K562 (cell line): ENCODE data around the gene AMDHD2. TPM values are rescaled to one million over a fixed set of nuclear protein-coding genes. Genes with fewer than 3 reads are reported as not detected.

Experiments
- ATAC-seq: fragments of 200-7000 bp; cut with Tn5 transposase; 3 replicates; pipeline ENCODE4 v1.9.1; 2020; ENCODE audit warnings: moderate library complexity
- BruUV-seq: library from RNA; stranded (reverse); fragments of 400-500 nt; replicated peaks from 2 replicates; lab custom pipeline; 2021; lab: Mats Ljungman, UMichigan
- CTCF ChIA-PET: fragments of 300-600 bp; formaldehyde crosslinking; extraction: SDS; loops from one replicate; lab custom pipeline; 2021; ENCODE audit warnings: low intra/inter-chr PET ratio; lab: Yijun Ruan, JAX
- POLR2A ChIA-PET: fragments of 300-600, 350-650 bp; sonication (Branson Sonifier 250); formaldehyde crosslinking; extraction: SDS; loops from one replicate; lab custom pipeline; 2021; ENCODE audit warnings: antibody characterized with exemption, inconsistent platforms; lab: Yijun Ruan, JAX
- DNase-seq, 4 experiments: peaks; one replicate each; pipeline versions ENCODE4 v3.0.0 to v3.0.0-alpha.2; 2011 to 2018; ENCODE audit warnings: low spot score in 3 of 4, mixed read lengths in 3 of 4; ENCODE audit errors: extremely low read depth in 1 of 4
- FAIRE-seq: peaks from 2 replicates; lab custom pipeline; 2011; peaks lifted over from hg19 to GRCh38; lab: Jason Lieb, UNC
- H2AFZ ChIP-seq: 2 replicates; pipeline ENCODE4 v1.6.0; 2011; ENCODE audit warnings: low read depth, low read length, control low read depth, inconsistent platforms
- H3K27ac ChIP-seq: fragments of 200-600 bp; 3 replicates; pipeline ENCODE4 v1.8.0; 2011; ENCODE audit warnings: low read depth, mild to moderate bottlenecking, control low read depth, inconsistent platforms, low read length, moderate library complexity, mixed read lengths; ENCODE audit errors: extremely low read depth
- H3K27me3 ChIP-seq, 2 experiments: fragments of 300-600 bp in 1 of 2; 2 replicates in 1 of 2; 3 replicates in 1 of 2; pipeline versions ENCODE4 v1.6.0 to v1.8.0; 2011; ENCODE audit warnings: inconsistent platforms in 2 of 2, low read length in 2 of 2, mild to moderate bottlenecking in 1 of 2, mixed read lengths in 1 of 2, moderate library complexity in 1 of 2; ENCODE audit not compliant: control insufficient read depth in 2 of 2, insufficient read depth in 2 of 2
- H3K36me3 ChIP-seq: fragments of 300-600 bp; 3 replicates; pipeline ENCODE4 v1.8.0; 2011; ENCODE audit warnings: mild to moderate bottlenecking, low read length, inconsistent platforms; ENCODE audit not compliant: control insufficient read depth, insufficient read depth
- H3K4me1 ChIP-seq, 2 experiments: fragments of 200-600 bp in 1 of 2; replicated peaks in 1 of 2; 2 replicates in 1 of 2; 3 replicates in 1 of 2; pipeline versions ENCODE4 v1.5.1 to v1.8.0; 2011; ENCODE audit warnings: inconsistent platforms in 2 of 2, low read length in 2 of 2, mild to moderate bottlenecking in 1 of 2, mixed read lengths in 1 of 2, moderate library complexity in 1 of 2; ENCODE audit not compliant: control insufficient read depth in 2 of 2, insufficient read depth in 2 of 2
- H3K4me2 ChIP-seq: 2 replicates; pipeline ENCODE4 v1.6.1; 2011; ENCODE audit warnings: low read length, control low read depth, inconsistent platforms, mixed read lengths; ENCODE audit not compliant: insufficient read depth
- H3K4me3 ChIP-seq: fragments of 200-600 bp; sonication (generic), shearing (Covaris generic); 2 replicates; pipeline ENCODE4 v1.5.1; 2016; ENCODE audit warnings: control low read depth, inconsistent platforms
- H3K79me2 ChIP-seq: fragments of 200-600 bp; 3 replicates; pipeline ENCODE4 v1.8.0; 2011; ENCODE audit warnings: low read length, inconsistent platforms; ENCODE audit not compliant: control insufficient read depth, insufficient read depth
- H3K9ac ChIP-seq, 2 experiments: 2 replicates each; pipeline versions ENCODE4 v1.6.0 to v1.6.1; 2011; ENCODE audit warnings: low read depth in 2 of 2, low read length in 2 of 2, control low read depth in 1 of 2, inconsistent platforms in 1 of 2, mild to moderate bottlenecking in 1 of 2, mixed read lengths in 1 of 2; ENCODE audit not compliant: insufficient read depth in 1 of 2
- H3K9me1 ChIP-seq: one replicate; pipeline ENCODE4 v1.6.0; 2011; ENCODE audit warnings: inconsistent platforms, mild to moderate bottlenecking, low read length, moderate library complexity; ENCODE audit not compliant: control insufficient read depth, insufficient read depth
- H3K9me3 ChIP-seq: replicated peaks from 2 replicates; pipeline ENCODE4 v1.5.1; 2011; ENCODE audit warnings: low read depth, low read length, inconsistent platforms; ENCODE audit not compliant: control insufficient read depth, insufficient read depth
- H4K20me1 ChIP-seq: replicated peaks from 2 replicates; pipeline ENCODE4 v1.6.1; 2011; ENCODE audit warnings: low read length, inconsistent platforms, mixed read lengths; ENCODE audit not compliant: control insufficient read depth, insufficient read depth
- ELF1 ChIP-seq: fragments of 200-800 bp; sonication (Bioruptor generic); IDR thresholded peaks from 2 replicates; pipeline ENCODE4 v1.6.1; 2016; ENCODE audit warnings: missing genetic modification characterization, missing compliant biosample characterization
- FOXA3 ChIP-seq, 2 experiments: fragments of 450-650 bp in 1 of 2; sonication (generic) in 1 of 2; formaldehyde crosslinking; IDR thresholded peaks in 1 of 2; conservative IDR thresholded peaks in 1 of 2; 2 replicates each; pipeline versions ENCODE4 v1.4.0 to v1.8.0; 2020 to 2022; ENCODE audit warnings: mild to moderate bottlenecking in 2 of 2, missing genetic modification reagents in 1 of 2
- NRF1 ChIP-seq, 2 experiments: fragments of 450-650 bp; IDR thresholded peaks in 1 of 2; conservative IDR thresholded peaks in 1 of 2; 2 replicates each; pipeline ENCODE4 v1.6.1; 2014; ENCODE audit warnings: mild to moderate bottlenecking in 2 of 2
- POLR2A ChIP-seq: fragments of 450-650 bp; conservative IDR thresholded peaks from 2 replicates; pipeline ENCODE4 v1.6.1; 2016
- POLR2AphosphoS5 ChIP-seq: IDR thresholded peaks from 2 replicates; pipeline ENCODE4 v1.6.1; 2011; ENCODE audit warnings: mild to moderate bottlenecking, low read depth, low read length, moderate library complexity; ENCODE audit not compliant: control insufficient read depth, insufficient read depth
- SAFB ChIP-seq: fragments of 200-400 bp; formaldehyde crosslinking; IDR thresholded peaks from 2 replicates; pipeline ENCODE4 v1.6.1; 2017; ENCODE audit warnings: low read depth, low read length, borderline replicate concordance
- STAT5B ChIP-seq: fragments of 250-450 bp; sonication (Bioruptor Pico); IDR thresholded peaks from 2 replicates; pipeline ENCODE4 v1.8.0; 2021; ENCODE audit warnings: mild to moderate bottlenecking, inconsistent platforms
- WGBS: fragments of 100-300 bp; shearing (Covaris generic); methylation state at CpG from one replicate; pipeline ENCODE4 v1.1.6; 2016; ENCODE audit warnings: low coverage, mixed read lengths; ENCODE audit not compliant: insufficient coverage; ENCODE audit errors: missing lambda C conversion rate; 5-methylcytosine and 5-hydroxymethylcytosine counted together
- in situ Hi-C: fragments of 300-500 bp; cut with MboI; formaldehyde crosslinking; loops from 4 replicates; pipeline ENCODE4 v1.15.0; 2018; ENCODE audit warnings: inconsistent platforms, mixed read lengths
- intact Hi-C: fragments of 100-400 bp; cut with micrococcal nuclease; formaldehyde crosslinking; loops from 2 replicates; pipeline ENCODE4 v1.14.2; 2022
- polyA plus RNA-seq, 8 experiments: library from polyadenylated mRNA; depleted of rRNA in 4 of 8; stranded (reverse) in 5 of 8; unstranded in 3 of 8; fragments of >200 nt; fragmentation: Nextera tagmentation in 2 of 8; fragmentation: Illumina TruSeq in 1 of 8; extraction: Ambion mirVana in 2 of 8; extraction: Trizol in 1 of 8; gene quantifications; 2 replicates each; pipeline versions ENCODE4 v1.2.1 to v1.2.3, GENCODE V29; 2011 to 2014; ENCODE audit warnings: inconsistent platforms in 1 of 8, missing spikeins in 1 of 8
- total RNA-seq, 7 experiments: library from RNA; depleted of rRNA in 6 of 7; stranded (reverse); fragments of >200 nt in 6 of 7; fragmentation: Illumina TruSeq in 2 of 7; extraction: Trizol in 2 of 7; gene quantifications; 2 replicates each; pipeline versions ENCODE4 v1.2.1 to v1.2.3, GENCODE V29; 2011 to 2021; ENCODE audit warnings: low replicate concordance in 1 of 7
- TF ChIP-seq, protein P1 (sequence below): fragments of 200-600 bp; sonication (generic); IDR thresholded peaks from one replicate; pipeline ENCODE4 v1.6.1; 2012; ENCODE audit warnings: mild to moderate bottlenecking, low read depth, low read length, inconsistent platforms
- TF ChIP-seq, protein P2 (sequence below), 2 experiments: fragments of 450-650 bp; IDR thresholded peaks; 2 replicates each; pipeline ENCODE4 v1.6.1; 2016

AMDHD2 gene
- total and polyA plus RNA-seq, 9 of the 15 experiments (the other 6 are each of a cell fraction or from before 2014, with no cell fraction given): 0.38 to 56.9 (median 18.3) TPM; not detected in 1

DNA sequence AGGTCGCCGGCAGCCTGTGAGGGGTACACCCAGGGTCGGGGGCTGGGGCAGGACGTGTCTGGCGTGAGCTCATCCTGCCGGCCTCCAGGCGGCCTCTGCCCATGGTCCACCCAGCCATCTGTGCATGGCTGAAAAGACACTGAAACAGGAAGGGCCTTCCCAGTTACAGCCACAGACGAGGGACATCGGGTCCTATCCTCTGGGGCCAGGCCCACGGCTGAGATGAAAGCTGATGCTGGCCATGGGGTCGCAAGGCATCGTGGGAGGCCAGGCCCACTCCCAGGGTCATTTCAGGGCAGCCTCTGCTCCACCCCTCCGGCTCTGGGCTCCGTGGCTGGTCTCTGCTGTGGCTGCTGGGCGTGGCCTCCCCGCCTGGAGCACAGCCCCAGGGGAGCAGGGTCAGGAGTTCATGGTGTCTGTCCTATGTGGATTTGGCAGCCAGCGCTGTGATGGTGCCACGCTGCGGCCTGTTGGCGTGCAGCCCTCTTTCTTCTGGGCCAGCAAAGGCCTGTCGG, 23.0 kb upstream of the AMDHD2 start:
- Histone ChIP-seq H3K9ac (peak overlapping the region; percentile 37 to 83; a peak in 3 of 4 replicates), H2AFZ (no peak overlapping the region), H3K4me1 (peaks cover 22 to 65% of the 10 kb centered on the region in 2 experiments), H3K4me3 (no peak overlapping the region), H3K36me3 (peaks cover 61% of the 10 kb centered on the region; the same call in 2 of the 3 replicates), H4K20me1 (peaks cover 6% of the 10 kb centered on the region), H3K4me2 (peak overlapping the region; percentile 57; the same call in 1 of the 2 replicates), H3K9me3 (no peaks in the 10 kb centered on the region), H3K27ac (peak overlapping the region; percentile 47; the same call in 1 of the 3 replicates), H3K27me3 (no peaks in the 10 kb centered on the region), H3K9me1 (no peaks in the 10 kb centered on the region), H3K79me2 (peaks cover 22% of the 10 kb centered on the region)
- POLR2A ChIA-PET: interaction anchor here (1.4 to 1.5 kb wide), 2 partner anchors 14 to 17 kb away, joined by 4 to 5 read pairs; partner anchors contain the start of gene ATP6V0C
- FAIRE-seq (peak; percentile 87), DNase-seq (peak; percentile 85 to 92 (median 88)), ATAC-seq (peak; percentile 82)
- CTCF ChIA-PET: no interaction called here
- BruUV-seq: no TSS peak
- 48% methylated on average over 16 of the region's 21 CpGs for WGBS
- in situ Hi-C loops (no loop called here), intact Hi-C loops (loop anchor here (5.0 kb wide), 1 partner anchor 300 kb away; the partner anchor contains the start of gene CASKIN1)
- TF ChIP-seq NRF1 (conservative IDR thresholded peaks at IDR 0.05 in 1 of 2, IDR thresholded peaks at IDR 0.05 in 1 of 2) (peak; percentile 56 to 66), SAFB (no peak), FOXA3 (CRISPR knock-in tag; conservative IDR thresholded peaks at IDR 0.05 in 1 of 2, IDR thresholded peaks at IDR 0.05 in 1 of 2) (no peak), POLR2A (no peak), POLR2AphosphoS5 (no peak), ELF1 (no peak), STAT5B (CRISPR knock-in tag) (no peak)
- TF ChIP-seq, protein P1, sequence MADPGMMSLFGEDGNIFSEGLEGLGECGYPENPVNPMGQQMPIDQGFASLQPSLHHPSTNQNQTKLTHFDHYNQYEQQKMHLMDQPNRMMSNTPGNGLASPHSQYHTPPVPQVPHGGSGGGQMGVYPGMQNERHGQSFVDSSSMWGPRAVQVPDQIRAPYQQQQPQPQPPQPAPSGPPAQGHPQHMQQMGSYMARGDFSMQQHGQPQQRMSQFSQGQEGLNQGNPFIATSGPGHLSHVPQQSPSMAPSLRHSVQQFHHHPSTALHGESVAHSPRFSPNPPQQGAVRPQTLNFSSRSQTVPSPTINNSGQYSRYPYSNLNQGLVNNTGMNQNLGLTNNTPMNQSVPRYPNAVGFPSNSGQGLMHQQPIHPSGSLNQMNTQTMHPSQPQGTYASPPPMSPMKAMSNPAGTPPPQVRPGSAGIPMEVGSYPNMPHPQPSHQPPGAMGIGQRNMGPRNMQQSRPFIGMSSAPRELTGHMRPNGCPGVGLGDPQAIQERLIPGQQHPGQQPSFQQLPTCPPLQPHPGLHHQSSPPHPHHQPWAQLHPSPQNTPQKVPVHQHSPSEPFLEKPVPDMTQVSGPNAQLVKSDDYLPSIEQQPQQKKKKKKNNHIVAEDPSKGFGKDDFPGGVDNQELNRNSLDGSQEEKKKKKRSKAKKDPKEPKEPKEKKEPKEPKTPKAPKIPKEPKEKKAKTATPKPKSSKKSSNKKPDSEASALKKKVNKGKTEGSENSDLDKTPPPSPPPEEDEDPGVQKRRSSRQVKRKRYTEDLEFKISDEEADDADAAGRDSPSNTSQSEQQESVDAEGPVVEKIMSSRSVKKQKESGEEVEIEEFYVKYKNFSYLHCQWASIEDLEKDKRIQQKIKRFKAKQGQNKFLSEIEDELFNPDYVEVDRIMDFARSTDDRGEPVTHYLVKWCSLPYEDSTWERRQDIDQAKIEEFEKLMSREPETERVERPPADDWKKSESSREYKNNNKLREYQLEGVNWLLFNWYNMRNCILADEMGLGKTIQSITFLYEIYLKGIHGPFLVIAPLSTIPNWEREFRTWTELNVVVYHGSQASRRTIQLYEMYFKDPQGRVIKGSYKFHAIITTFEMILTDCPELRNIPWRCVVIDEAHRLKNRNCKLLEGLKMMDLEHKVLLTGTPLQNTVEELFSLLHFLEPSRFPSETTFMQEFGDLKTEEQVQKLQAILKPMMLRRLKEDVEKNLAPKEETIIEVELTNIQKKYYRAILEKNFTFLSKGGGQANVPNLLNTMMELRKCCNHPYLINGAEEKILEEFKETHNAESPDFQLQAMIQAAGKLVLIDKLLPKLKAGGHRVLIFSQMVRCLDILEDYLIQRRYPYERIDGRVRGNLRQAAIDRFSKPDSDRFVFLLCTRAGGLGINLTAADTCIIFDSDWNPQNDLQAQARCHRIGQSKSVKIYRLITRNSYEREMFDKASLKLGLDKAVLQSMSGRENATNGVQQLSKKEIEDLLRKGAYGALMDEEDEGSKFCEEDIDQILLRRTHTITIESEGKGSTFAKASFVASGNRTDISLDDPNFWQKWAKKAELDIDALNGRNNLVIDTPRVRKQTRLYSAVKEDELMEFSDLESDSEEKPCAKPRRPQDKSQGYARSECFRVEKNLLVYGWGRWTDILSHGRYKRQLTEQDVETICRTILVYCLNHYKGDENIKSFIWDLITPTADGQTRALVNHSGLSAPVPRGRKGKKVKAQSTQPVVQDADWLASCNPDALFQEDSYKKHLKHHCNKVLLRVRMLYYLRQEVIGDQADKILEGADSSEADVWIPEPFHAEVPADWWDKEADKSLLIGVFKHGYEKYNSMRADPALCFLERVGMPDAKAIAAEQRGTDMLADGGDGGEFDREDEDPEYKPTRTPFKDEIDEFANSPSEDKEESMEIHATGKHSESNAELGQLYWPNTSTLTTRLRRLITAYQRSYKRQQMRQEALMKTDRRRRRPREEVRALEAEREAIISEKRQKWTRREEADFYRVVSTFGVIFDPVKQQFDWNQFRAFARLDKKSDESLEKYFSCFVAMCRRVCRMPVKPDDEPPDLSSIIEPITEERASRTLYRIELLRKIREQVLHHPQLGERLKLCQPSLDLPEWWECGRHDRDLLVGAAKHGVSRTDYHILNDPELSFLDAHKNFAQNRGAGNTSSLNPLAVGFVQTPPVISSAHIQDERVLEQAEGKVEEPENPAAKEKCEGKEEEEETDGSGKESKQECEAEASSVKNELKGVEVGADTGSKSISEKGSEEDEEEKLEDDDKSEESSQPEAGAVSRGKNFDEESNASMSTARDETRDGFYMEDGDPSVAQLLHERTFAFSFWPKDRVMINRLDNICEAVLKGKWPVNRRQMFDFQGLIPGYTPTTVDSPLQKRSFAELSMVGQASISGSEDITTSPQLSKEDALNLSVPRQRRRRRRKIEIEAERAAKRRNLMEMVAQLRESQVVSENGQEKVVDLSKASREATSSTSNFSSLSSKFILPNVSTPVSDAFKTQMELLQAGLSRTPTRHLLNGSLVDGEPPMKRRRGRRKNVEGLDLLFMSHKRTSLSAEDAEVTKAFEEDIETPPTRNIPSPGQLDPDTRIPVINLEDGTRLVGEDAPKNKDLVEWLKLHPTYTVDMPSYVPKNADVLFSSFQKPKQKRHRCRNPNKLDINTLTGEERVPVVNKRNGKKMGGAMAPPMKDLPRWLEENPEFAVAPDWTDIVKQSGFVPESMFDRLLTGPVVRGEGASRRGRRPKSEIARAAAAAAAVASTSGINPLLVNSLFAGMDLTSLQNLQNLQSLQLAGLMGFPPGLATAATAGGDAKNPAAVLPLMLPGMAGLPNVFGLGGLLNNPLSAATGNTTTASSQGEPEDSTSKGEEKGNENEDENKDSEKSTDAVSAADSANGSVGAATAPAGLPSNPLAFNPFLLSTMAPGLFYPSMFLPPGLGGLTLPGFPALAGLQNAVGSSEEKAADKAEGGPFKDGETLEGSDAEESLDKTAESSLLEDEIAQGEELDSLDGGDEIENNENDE: no peak
- TF ChIP-seq, protein P2, sequence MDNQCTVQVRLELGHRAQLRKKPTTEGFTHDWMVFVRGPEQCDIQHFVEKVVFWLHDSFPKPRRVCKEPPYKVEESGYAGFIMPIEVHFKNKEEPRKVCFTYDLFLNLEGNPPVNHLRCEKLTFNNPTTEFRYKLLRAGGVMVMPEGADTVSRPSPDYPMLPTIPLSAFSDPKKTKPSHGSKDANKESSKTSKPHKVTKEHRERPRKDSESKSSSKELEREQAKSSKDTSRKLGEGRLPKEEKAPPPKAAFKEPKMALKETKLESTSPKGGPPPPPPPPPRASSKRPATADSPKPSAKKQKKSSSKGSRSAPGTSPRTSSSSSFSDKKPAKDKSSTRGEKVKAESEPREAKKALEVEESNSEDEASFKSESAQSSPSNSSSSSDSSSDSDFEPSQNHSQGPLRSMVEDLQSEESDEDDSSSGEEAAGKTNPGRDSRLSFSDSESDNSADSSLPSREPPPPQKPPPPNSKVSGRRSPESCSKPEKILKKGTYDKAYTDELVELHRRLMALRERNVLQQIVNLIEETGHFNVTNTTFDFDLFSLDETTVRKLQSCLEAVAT (IDR thresholded peaks at IDR 0.05): no peak
